22Rv1 (cell line): ENCODE results near the gene GALNT7.

Experiments
- H3K27ac ChIP-seq: fragments of 450-650 bp; 2 replicates; pipeline ENCODE4 v1.5.1; 2017
- ZFX ChIP-seq: fragments of 450-650 bp; IDR thresholded peaks from 2 replicates; pipeline ENCODE4 v1.6.1; 2017; ENCODE audit warnings: antibody characterized with exemption, borderline replicate concordance
- TF ChIP-seq, protein P1 (sequence below): fragments of 450-650 bp; IDR thresholded peaks from 2 replicates; pipeline ENCODE4 v1.5.1; 2017; ENCODE audit warnings: mild to moderate bottlenecking

Gene GALNT7

DNA sequence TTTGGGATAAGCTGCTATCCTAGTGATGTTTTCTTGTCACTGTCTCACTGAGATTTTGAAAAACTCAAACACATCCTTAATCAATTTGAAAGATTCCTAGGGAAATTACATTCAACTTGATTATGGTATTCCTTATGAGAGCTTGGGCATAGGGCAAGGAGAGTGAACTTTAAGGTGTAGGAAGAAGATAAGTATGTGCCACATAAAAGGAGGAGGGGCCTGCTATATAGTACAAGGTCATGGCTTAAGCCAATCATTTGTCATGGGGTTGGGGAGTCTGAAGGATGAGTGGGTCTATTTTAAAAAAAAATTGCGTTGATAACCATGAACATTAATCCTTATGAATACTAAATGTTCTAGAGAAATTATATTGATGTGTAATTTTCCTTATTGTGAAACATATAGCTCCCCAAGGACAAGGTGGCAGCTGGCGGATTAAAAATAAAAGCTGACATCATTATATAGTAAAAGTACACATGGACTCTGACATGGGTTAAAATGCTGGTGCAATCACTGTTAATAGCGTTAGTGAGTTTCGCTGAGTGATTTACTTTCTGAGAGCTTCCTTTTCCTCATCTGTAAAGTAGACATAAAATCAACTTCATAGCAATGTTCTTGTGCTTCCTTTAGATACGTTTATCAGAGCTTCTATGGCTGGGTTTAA, 17.4 kb downstream of the GALNT7 start:
- peak overlapping the region; percentile 97 for H3K27ac ChIP-seq
- no peak for TF ChIP-seq ZFX

DNA sequence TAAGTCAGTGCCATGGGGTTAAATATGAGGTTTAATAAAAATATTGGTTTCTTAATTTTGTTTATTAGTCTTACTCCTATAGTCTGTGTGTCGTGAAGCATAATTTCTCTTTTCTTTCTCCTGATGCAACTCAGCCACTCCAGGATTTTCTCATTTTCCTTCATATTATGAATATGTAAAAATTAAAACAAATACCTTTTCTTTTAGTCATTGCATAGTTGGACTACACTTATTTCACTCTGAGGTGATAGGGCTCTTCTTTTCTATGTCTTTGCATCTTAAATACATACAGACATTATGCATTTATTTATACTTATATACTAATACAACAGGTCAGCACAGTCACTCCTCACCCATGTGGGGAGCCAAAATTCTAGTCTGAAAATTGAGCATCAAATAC, 19.1 kb downstream of the GALNT7 start:
- no peak for TF ChIP-seq ZFX
- TF ChIP-seq, protein P1, sequence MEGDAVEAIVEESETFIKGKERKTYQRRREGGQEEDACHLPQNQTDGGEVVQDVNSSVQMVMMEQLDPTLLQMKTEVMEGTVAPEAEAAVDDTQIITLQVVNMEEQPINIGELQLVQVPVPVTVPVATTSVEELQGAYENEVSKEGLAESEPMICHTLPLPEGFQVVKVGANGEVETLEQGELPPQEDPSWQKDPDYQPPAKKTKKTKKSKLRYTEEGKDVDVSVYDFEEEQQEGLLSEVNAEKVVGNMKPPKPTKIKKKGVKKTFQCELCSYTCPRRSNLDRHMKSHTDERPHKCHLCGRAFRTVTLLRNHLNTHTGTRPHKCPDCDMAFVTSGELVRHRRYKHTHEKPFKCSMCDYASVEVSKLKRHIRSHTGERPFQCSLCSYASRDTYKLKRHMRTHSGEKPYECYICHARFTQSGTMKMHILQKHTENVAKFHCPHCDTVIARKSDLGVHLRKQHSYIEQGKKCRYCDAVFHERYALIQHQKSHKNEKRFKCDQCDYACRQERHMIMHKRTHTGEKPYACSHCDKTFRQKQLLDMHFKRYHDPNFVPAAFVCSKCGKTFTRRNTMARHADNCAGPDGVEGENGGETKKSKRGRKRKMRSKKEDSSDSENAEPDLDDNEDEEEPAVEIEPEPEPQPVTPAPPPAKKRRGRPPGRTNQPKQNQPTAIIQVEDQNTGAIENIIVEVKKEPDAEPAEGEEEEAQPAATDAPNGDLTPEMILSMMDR: no peak
- H3K27ac ChIP-seq: peak overlapping the region; percentile 97

GRCh38 chr4:173188648-173189047, 20.0 kb downstream of the GALNT7 start:
- H3K27ac ChIP-seq: peak overlapping the region; percentile 97
- TF ChIP-seq, protein P1: no peak
- no peak for TF ChIP-seq ZFX

- peak overlapping the region; percentile 97 for H3K27ac ChIP-seq
- TF ChIP-seq, protein P1: no peak
- no peak for TF ChIP-seq ZFX
Measured at GRCh38 chr4:173189117-173189693, 20.6 kb downstream of the GALNT7 start.

DNA sequence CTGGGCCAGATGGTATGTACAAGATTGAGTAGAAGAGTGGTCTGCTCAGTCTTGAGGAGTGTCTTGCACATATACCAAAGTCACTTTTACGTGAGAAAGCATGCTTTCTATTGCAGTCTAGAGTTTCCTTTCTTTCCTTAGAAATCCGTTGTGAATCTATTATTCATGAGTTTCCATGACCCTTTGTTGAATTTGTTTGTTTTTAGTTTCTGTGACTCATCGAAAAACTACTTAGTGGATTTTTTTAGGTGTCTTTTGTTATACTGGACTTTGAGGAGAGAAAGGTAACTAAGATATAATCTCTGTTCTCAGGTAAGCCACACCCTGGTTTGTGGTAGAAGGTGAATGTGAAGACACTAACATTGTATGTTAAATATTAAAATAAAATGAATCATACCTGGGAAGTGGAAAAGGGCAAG, 23.0 kb downstream of the GALNT7 start:
- TF ChIP-seq, protein P1: no peak
- no peak for TF ChIP-seq ZFX
- H3K27ac ChIP-seq: peak overlapping the region; percentile 97

DNA sequence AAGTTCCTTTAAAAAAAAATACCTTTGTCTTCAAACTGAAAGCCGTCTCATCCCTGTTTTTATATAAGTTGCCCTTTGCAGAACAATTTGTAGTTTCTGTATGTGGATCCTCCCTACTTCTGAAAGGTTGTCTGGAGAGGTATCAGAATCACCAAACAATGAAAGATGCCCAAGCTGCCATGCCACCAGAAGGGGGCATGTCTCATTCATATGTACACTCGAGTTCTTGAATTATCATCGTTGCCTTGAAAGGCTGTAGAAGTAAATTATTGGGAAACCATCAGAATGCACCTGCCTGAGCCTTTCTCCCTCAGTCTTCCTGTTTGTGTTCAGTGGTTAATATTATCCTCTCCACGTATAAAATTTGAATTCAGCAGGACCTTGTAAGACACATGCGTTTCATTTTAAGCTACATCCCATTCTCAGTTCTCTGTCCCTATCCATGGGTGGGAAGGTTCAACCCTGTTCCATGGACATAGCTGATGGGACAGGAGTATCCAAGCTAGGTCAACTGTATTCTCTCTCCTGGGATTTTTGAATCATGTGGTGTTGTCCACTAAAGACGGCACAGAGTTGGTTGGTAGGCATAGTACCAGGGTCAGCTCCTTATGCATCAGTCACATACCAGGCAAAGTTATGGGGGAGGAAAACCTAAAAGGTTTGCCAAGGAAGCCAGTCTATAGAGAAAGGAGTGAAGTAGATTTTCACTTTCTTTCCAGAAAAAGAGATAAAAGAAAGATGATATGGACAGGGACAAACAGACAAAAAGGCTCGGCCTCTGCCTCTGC, 24.0 kb downstream of the GALNT7 start:
- H3K27ac ChIP-seq: peak overlapping the region; percentile 97
- no peak for TF ChIP-seq ZFX
- TF ChIP-seq, protein P1: peak; percentile 43

DNA sequence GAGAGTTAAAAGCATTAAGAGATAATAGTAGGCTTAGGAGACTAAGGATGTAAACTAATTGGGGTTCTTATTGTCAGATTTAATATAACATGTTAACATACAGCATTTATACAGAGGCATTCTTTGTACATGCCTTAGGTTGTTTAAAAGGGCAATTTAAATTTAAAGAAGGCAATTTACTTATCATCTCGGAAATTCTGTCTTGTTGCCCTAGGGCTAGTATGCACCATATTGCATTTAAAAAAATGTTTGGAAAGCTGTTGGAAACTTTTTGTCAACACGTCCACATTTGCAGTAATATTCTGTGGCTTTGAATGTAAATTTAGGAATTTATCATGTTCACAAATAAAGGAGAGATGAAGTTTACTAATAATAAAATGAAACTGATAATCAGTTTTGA, 25.5 kb downstream of the GALNT7 start:
- H3K27ac ChIP-seq: peak overlapping the region; percentile 97
- TF ChIP-seq ZFX: no peak
- TF ChIP-seq, protein P1: no peak
